HFF-Myc (cell line): ENCODE measurements around the gene SYT15.
A peak's percentile ranks its signal among the peaks of the same experiment; 100 is the strongest.
"Not testable (repeated sequence)": the region's sequence is repeated elsewhere in the genome, so short reads cannot be mapped to it uniquely, and the experiment has no call there.

Source experiments
- DNase-seq: peaks from one replicate; pipeline ENCODE4 v3.0.0-alpha.2; 2011; ENCODE audit warnings: low read depth; ENCODE audit errors: extremely low read depth
- H3K4me3 ChIP-seq: replicated peaks from 2 replicates; pipeline ENCODE4 v1.5.1; 2011; ENCODE audit warnings: low read depth, mild to moderate bottlenecking, control low read depth, low read length
- TF ChIP-seq, protein P1 (sequence below): IDR thresholded peaks from 2 replicates; pipeline ENCODE4 v1.5.1; 2012; ENCODE audit warnings: mild to moderate bottlenecking, low read depth, low read length, control low read depth; ENCODE audit errors: missing control alignments

The SYT15 gene

DNA sequence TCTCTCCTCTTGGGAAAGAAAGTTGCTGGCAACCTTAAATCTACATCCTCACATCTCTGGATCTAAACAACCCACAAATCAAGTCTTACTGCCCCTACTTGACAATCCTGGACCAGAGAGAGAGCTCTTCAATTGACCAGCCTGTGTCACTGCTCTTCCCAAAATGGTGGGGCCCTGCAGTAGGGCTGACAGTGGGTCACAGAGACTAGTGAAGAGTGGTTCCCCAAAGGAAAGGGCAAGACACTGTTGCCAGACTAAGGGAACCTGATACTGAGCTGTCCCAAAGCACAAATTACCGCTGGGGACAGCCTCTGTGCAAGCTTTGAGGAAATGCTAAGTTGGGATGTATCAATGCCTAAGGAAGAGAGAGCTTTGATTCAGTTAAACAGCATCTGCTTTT lies 18.0 kb upstream of the SYT15 start:
- TF ChIP-seq, protein P1, sequence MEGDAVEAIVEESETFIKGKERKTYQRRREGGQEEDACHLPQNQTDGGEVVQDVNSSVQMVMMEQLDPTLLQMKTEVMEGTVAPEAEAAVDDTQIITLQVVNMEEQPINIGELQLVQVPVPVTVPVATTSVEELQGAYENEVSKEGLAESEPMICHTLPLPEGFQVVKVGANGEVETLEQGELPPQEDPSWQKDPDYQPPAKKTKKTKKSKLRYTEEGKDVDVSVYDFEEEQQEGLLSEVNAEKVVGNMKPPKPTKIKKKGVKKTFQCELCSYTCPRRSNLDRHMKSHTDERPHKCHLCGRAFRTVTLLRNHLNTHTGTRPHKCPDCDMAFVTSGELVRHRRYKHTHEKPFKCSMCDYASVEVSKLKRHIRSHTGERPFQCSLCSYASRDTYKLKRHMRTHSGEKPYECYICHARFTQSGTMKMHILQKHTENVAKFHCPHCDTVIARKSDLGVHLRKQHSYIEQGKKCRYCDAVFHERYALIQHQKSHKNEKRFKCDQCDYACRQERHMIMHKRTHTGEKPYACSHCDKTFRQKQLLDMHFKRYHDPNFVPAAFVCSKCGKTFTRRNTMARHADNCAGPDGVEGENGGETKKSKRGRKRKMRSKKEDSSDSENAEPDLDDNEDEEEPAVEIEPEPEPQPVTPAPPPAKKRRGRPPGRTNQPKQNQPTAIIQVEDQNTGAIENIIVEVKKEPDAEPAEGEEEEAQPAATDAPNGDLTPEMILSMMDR, result no peak
- no peak for DNase-seq
- no peak overlapping the region for H3K4me3 ChIP-seq

DNA sequence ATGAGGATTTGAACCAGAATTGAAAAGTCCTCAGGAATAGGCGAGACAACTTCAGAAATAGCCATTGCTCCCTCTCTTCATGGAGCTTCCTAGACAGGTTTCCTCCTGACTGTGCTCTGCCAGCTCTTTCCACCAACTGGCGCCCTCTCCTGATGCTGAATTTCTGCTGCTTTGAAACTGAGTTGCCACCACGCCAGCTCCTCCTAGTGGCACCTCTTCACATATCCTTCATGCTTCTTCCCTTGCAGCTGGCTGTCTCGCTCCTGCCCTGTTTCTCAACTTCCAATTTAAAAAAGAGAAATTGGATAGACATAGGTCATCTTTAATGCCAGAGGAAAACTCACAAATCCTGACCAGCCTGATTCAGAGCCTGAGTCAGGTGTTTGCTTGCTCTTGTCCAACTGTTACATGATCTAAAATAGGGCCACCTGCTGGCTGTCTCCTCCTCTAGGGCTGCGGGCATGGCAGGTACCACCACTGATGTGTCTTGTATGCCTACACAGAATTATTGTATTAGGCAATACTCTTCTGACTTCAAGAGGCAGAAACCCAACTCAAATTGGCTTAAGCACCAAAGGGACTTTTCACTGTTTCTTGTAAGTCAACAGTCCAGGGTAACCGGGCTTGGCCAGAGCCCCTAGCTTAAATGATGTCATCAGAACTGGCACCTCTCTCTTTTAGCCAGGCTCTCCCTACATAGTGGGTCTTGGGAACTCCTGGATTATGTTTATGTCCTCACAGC lies 13.2 kb upstream of the SYT15 start:
- DNase-seq, result peak; percentile 19
- TF ChIP-seq, protein P1, result peak; percentile 61
- not testable (repeated sequence) for H3K4me3 ChIP-seq

DNA sequence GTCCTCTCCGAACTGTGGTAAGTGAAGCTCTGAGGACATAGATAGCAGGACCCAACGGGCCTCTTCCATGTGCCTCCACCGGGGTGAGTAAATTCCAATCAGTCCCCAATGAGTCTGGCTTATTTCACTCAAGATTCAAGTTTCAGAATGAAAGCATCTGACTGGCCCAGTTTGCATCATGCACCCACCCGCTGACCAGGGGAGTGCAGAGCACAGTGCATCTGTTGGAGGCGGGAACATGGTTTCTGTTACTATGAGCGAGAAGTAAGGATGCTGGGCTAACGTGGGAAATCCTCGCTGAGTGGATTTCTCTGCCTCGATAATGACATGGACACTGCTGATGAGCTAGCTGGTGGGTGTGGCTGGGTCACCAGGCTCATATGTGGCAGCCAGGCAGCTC lies 11.8 kb upstream of the SYT15 start:
- H3K4me3 ChIP-seq, DNase-seq: not testable (repeated sequence)

DNA sequence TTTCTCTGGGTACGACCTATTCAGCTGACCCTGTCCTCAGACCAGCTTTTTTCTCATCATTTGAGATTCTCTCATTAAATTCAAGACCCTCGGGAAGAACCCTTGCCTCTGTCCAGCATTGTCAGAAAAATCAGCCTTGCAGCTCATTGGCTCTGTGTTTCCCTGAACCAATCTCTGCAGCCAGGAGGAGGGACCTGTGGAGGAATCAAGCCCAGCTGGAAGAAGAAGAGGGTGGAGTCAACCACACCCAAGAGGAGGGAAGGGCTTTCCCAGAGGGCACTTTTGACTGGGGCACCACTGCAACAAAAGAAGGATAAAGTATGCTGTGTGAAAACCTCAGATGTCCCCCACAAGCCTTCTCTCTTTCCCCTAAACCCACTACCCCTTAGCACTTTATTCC lies 8.3 kb upstream of the SYT15 start:
- not testable (repeated sequence) for DNase-seq, H3K4me3 ChIP-seq

DNA sequence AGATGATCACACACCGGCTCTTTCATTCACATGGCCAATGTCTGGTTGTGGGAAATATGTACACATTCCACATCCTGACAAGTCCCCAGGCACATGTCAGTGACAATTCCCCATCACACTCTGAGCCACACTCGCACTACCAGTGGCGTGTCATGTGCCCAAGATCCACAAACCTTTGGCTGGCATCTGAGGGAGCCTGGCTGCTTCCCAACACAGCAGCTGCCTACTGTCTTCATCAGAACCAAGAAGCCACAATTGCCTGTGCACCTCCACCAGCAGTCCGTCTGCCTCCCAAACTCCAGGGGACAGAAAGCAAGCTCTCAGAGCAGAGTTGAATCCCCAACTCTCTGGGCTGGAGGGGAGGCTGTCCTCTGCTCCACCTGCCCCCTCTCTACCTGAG lies 6.2 kb upstream of the SYT15 start:
- not testable (repeated sequence) for H3K4me3 ChIP-seq, DNase-seq

DNA sequence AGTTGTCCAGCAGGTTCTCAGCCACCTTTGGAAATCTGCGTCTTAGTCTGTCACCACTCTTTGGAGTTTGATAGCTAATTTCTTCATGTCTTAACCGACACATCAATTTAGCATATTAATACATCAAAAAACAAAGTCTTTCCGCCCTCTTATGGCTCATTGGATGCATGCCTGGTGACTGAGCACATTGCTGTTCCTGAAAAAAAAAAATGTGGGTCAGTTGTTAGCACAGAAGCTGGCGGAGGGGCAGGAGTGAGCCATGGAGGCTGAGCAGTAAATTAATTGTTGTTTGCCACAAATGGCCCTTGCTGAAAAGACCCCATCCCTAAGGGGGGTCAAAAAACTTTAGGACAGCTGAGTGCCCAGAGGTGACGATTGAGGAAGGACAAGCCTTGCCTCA lies 5.6 kb upstream of the SYT15 start:
- not testable (repeated sequence) for H3K4me3 ChIP-seq, DNase-seq

DNA sequence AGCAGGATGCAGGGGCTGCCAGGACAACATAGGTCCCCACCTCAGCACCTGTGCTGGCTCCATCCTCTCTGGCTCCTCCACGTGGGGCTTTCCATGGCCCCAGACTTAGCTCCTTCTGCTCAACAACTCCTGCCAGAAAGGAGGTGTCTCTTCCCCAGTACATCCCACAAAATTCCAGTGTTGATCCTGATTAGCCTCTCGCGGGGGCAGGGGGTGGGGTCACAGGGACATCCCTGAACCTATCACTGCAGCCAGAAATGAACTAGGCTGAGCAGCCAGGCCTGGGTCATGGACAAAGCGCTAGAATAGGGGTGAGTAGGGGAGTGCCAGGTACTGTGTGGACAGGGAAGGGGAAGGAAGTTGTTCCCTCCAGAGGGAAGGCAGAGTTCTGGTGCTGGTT lies 5.0 kb upstream of the SYT15 start:
- not testable (repeated sequence) for DNase-seq, H3K4me3 ChIP-seq

DNA sequence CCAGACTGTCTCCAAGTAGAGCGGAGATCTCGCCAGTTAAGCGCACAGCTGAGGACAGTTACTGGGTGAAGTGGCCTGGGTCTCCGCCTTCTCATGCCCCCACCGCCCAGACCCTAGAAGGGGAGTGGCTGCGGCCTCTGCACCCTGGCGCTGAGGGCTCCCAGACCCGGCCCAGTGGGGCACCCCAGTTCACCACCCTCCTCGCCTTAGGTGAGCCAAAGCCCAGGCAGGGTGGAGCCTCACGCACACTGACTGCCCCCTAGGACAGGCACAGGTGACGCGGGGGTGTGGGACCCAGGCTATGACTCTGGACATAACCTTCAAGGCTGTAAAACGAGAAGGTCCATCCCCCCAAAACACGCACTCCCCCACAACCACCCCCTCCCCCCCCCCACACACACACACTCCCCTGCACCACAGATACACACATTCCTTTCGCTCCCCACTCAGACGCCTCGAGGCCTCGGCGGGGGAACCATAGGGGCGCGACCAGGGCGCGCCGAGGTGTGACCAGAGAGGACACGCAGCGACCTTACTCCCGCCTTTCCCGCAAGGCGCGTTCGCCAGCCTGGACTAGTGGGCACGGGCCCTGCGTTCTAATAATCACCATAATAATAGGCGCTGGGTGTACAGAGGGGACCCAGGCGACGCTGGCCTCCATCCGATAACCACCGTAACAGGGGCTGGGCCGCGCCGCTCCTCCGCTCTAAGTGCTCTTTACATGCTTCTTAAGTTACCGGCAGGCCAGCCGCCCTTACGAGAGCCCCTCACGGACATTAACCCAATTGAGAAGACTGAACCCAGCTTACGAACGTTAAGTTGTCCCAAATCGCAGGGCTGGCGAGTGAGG lies 1.1 kb upstream of the SYT15 start:
- not testable (repeated sequence) for DNase-seq, H3K4me3 ChIP-seq

DNA sequence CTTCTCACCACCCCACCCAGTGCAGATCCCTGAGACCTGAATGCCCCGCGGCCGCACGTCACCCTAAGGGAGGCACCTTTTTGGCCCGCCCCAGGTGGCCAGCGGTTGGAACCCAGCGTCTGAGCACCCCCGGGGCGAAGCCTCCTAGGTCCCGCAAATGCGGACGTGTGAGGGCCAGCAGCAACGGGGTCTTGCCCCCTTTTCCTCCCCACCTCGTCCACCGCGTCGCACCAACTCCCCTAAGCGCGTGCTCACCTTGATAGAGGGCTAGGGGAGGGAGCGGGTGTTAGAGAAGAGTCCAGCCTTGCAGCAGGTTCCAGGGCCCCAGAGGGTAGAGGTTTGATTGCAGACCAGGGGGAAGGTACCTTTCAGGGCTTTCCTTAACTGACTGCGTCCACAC lies 450 bp downstream of the SYT15 start:
- not testable (repeated sequence) for H3K4me3 ChIP-seq, DNase-seq

DNA sequence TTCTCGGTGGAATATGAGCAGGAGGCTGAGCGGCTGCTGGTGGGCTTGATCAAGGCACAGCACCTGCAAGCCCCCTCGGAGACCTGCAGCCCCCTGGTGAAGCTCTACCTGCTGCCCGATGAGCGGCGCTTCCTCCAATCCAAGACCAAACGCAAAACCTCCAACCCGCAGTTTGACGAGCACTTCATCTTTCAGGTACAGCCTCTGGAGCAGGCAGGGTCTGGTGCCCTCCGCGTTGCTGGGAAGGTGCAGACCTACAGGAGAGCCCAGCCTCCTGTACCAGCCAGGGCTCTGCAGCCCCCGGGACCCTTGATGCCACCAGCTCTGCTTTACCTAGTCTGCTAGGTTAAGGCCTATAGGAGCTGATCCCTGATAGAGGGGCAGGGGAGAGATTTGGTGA lies 3.1 kb downstream of the SYT15 start:
- not testable (repeated sequence) for DNase-seq, H3K4me3 ChIP-seq

DNA sequence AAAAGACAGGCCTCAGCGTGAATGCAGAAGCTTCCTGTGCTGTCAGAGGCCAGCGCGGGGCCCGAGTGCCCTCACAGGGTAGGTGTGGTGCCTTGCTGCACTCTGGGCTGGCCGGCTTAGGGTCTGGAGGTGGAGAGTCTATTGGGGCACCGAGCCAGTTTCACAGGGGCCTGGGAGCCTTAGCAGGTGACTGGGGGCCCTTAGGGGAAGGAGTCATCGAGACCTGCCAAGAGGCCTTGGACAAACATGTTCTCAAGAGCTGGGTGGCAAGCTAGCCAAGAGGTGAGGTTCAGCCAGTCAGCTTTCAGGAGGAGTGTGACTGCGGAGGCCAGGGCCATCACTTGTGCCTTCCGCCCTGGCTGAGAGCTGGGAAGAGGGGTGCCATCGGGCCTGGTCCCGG lies 3.6 kb downstream of the SYT15 start:
- not testable (repeated sequence) for DNase-seq, H3K4me3 ChIP-seq

DNA sequence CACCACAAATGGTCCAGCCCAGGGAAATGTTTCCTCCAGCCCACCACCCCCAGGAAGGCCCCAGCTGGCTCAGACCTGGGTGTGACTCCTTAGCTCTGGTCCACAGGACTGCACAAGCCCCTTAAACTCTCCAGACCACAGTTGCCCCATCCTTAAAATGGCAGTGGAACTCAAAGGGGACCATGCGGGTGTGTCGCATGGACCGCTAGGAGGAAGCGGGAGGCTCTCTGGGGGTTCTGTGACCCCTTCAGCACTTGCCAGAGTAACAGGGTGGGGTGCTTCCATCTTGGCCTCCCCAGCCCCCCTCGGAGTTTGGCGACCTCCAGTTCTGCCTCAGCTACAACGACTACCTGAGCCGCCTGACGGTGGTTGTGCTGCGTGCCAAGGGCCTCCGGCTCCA lies 5.3 kb downstream of the SYT15 start:
- not testable (repeated sequence) for H3K4me3 ChIP-seq, DNase-seq

DNA sequence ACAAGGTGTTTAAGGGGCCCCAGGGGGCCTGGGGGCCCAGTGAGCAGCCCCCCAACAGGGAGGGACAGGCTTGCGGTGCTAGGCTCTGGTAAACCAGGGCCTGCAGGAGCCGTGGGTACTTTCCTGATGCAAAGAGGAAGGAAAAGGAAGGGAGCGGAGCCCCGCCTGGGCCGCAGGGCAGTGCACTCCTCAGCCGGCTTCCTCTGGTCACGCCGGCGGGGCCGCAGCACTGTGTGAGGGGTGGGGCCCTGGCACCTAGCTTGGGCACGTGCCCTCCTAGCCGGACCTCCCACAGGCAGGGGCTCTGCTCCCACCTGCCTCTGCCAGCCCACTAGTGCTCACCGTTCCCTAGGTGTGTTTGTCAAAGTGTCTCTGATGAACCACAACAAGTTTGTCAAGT lies 6.3 kb downstream of the SYT15 start:
- DNase-seq, H3K4me3 ChIP-seq: not testable (repeated sequence)

DNA sequence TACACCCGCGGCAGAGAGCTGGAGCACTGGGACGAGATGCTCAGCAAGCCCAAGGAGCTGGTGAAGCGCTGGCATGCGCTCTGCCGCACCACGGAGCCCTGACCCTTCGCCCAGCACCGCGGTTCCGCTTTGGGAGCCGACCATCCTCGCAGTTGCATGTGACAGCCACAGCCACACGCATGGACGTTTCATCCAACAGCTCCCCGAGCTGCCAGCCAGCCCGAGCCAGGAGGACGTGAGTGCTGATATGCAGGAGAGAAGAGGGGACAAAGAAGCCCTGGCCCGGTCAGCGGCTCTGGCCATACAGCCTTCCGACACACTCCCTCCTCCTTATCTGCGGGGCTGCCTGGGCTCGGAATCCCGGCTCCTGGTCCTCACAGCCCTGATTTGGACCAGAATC lies 8.6 kb downstream of the SYT15 start:
- H3K4me3 ChIP-seq, DNase-seq: not testable (repeated sequence)

DNA sequence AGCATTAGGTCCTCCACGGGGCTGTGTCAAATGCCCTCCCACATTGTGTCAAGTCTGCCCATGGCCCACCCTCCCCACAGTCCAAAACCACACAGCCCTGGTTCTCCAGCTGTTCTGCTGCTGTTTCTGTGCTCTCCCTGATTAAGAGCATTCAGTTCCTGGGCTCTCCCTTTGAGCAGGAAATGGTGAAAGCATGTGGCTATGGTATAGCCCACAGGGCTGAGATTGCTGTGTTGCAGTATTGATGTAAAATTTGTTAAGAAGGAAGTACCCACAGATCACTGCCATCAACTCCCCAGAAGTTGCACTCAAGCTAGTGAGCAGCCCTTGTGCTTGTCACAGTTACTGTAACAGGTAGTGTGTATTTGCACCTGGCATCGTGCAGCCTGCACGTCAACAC lies 9.3 kb downstream of the SYT15 start:
- H3K4me3 ChIP-seq, DNase-seq: not testable (repeated sequence)

DNA sequence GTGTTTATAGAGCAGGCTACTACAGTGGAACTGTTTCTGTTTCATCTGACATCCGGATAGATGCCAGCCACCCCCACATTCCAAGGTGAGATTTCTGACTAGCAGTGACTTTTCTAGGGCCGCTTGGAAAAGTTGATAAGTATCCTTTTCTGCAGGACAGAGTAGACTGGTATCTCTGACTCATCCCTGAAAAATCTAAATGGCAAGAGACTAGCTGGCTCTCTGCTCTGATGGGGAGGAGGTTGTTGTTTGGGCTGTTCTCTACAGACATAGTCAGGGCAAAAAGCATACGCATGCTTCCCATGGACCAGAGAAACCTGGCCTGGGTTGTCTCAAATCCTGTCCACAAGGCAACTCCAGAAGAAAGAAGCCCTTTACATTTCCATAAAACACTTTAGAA lies 10.7 kb downstream of the SYT15 start:
- H3K4me3 ChIP-seq, result not testable (repeated sequence)

DNA sequence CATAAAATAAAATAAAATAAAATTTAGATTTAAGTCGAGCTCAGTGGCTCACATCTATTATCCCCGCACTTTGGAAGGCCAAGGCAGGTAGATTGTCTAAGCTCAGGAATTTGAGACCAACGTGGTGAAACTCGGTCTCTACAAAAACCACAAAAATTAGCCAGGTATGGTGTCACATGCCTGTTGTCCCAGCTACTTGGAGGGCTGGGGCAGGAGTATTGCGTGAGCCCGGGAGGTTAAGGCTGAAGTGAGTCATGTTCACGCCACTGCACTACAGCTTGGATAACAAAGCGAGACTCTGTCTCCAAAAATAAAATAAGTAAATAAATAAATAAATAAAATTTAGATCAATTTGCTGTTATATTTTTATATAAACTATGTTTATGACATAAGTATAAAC lies 12.1 kb downstream of the SYT15 start:
- not testable (repeated sequence) for H3K4me3 ChIP-seq, DNase-seq

More for the DNA sequence above, 10.7 kb downstream of the SYT15 start:
- not testable (repeated sequence) for DNase-seq
